Duodenal mucosa (tissue), 2 donors: ENCODE measurements around the gene BRD9.
"Not testable (repeated sequence)": the region's sequence is repeated elsewhere in the genome, so short reads cannot be mapped to it uniquely, and the experiment has no call there.

Experiments
- H3K27ac ChIP-seq: one replicate; pipeline ENCODE4 v1.7.0; 2013; ENCODE audit warnings: low read depth, low read length
- H3K27me3 ChIP-seq, 2 donors: one replicate each; pipeline ENCODE4 v1.7.0; 2013; ENCODE audit warnings: low read length in 2 of 2, control low read depth in 1 of 2; ENCODE audit not compliant: insufficient read depth in 2 of 2, control insufficient read depth in 1 of 2
- H3K36me3 ChIP-seq, 2 donors: one replicate each; pipeline ENCODE4 v1.7.0; 2013; ENCODE audit warnings: low read length in 2 of 2, control low read depth in 1 of 2; ENCODE audit not compliant: insufficient read depth in 2 of 2, control insufficient read depth in 1 of 2
- H3K4me1 ChIP-seq, 2 donors: one replicate each; pipeline ENCODE4 v1.7.0; 2013; ENCODE audit warnings: low read length in 2 of 2, control low read depth in 1 of 2; ENCODE audit not compliant: insufficient read depth in 2 of 2, control insufficient read depth in 1 of 2
- H3K4me3 ChIP-seq, 2 donors: one replicate each; pipeline ENCODE4 v1.7.0; 2013; ENCODE audit warnings: low read length in 2 of 2, low read depth in 1 of 2
- H3K9ac ChIP-seq, 2 donors: one replicate each; pipeline ENCODE4 v1.7.0; 2013; ENCODE audit warnings: low read length in 2 of 2, low read depth in 1 of 2
- H3K9me3 ChIP-seq, 2 donors: one replicate each; pipeline ENCODE4 v1.7.0; 2013; ENCODE audit warnings: low read length in 2 of 2, control low read depth in 1 of 2; ENCODE audit not compliant: control insufficient read depth in 1 of 2

BRD9 gene

GRCh38 chr5:892394-893136 is at the start of gene BRD9, which contains the start of gene TRIP13:
Gene BRD9, minus strand, starts transcription at chr5:892801. Its CDS starts 144 bp downstream, at chr5:892657.
Gene TRIP13, plus strand, starts transcription at chr5:892884. Its CDS starts 115 bp downstream, at chr5:892999.
- Histone ChIP-seq H3K9me3 (no peaks in the 10 kb centered on the region), H3K36me3 (peaks cover 5 to 47% of the 10 kb centered on the region in 2 donors), H3K9ac (peak within 1 kb of the TSS; percentile 65 to 98), H3K27me3 (no peaks in the 10 kb centered on the region), H3K4me1 (peaks cover 22 to 26% of the 10 kb centered on the region in 2 donors), H3K27ac (peak within 1 kb of the TSS; percentile 78), H3K4me3 (peak within 1 kb of the TSS; percentile 91 to 93)

- not testable (repeated sequence) for H3K36me3 ChIP-seq, H3K9me3 ChIP-seq, H3K9ac ChIP-seq, H3K4me1 ChIP-seq, H3K27me3 ChIP-seq, H3K27ac ChIP-seq, H3K4me3 ChIP-seq
These were observed 48.1 kb upstream of the BRD9 start for GRCh38 chr5:940741-941140.

- Histone ChIP-seq H3K9ac (no peak overlapping the region), H3K4me3 (no peak overlapping the region), H3K9me3 (no peaks in the 10 kb centered on the region), H3K27ac (no peak overlapping the region), H3K36me3 (no peaks in the 10 kb centered on the region), H3K4me1 (no peaks in the 10 kb centered on the region), H3K27me3 (peaks cover 0 to 3% of the 10 kb centered on the region in 2 donors)
These were observed 46.8 kb upstream of the BRD9 start for GRCh38 chr5:939368-939767.

GRCh38 chr5:937151-937924 is 44.7 kb upstream of the BRD9 start:
- H3K9ac ChIP-seq = no peak overlapping the region
- H3K27me3 ChIP-seq = peaks cover 0 to 3% of the 10 kb centered on the region in 2 donors
- H3K27ac ChIP-seq = no peak overlapping the region
- H3K9me3 ChIP-seq = no peaks in the 10 kb centered on the region
- H3K4me1 ChIP-seq = no peaks in the 10 kb centered on the region
- H3K36me3 ChIP-seq = no peaks in the 10 kb centered on the region
- H3K4me3 ChIP-seq = no peak overlapping the region

- Histone ChIP-seq H3K27ac (no peak overlapping the region), H3K9me3 (no peaks in the 10 kb centered on the region), H3K9ac (no peak overlapping the region), H3K36me3 (no peaks in the 10 kb centered on the region), H3K4me3 (no peak overlapping the region), H3K4me1 (no peaks in the 10 kb centered on the region), H3K27me3 (peaks cover 0 to 3% of the 10 kb centered on the region in 2 donors)
These were observed 43.8 kb upstream of the BRD9 start for GRCh38 chr5:936149-937144.

- Histone ChIP-seq H3K4me1 (no peaks in the 10 kb centered on the region), H3K27me3 (peaks cover 0 to 3% of the 10 kb centered on the region in 2 donors), H3K9me3 (no peaks in the 10 kb centered on the region), H3K36me3 (no peaks in the 10 kb centered on the region), H3K4me3 (no peak overlapping the region), H3K9ac (no peak overlapping the region), H3K27ac (no peak overlapping the region)
These were observed 43.0 kb upstream of the BRD9 start for GRCh38 chr5:935510-936084.

GRCh38 chr5:934381-934967 is 41.9 kb upstream of the BRD9 start:
- H3K36me3 ChIP-seq, H3K4me3 ChIP-seq, H3K27me3 ChIP-seq, H3K27ac ChIP-seq, H3K9me3 ChIP-seq, H3K4me1 ChIP-seq, H3K9ac ChIP-seq: not testable (repeated sequence)

DNA sequence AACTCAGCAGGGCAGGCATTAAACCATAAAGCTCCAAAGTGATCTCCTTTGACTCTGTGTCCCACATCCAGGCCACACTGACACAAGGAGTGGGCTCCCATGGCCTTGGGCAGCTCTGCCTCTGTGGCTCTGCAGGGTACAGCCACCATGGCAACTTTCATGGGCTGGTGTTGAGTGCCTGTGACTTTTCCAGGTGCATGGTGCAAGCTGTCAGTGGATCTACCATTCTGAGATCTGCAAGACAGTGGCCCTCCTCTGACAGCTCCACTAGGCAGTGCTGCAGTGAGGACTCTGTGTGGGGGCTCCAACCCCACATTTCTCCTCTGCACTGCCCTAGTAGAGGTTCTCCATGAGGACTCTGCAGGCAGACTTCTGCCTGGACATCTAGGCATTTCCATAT is 41.4 kb upstream of the BRD9 start:
- H3K36me3 ChIP-seq, H3K9me3 ChIP-seq, H3K9ac ChIP-seq, H3K27ac ChIP-seq, H3K27me3 ChIP-seq, H3K4me1 ChIP-seq, H3K4me3 ChIP-seq: not testable (repeated sequence)

DNA sequence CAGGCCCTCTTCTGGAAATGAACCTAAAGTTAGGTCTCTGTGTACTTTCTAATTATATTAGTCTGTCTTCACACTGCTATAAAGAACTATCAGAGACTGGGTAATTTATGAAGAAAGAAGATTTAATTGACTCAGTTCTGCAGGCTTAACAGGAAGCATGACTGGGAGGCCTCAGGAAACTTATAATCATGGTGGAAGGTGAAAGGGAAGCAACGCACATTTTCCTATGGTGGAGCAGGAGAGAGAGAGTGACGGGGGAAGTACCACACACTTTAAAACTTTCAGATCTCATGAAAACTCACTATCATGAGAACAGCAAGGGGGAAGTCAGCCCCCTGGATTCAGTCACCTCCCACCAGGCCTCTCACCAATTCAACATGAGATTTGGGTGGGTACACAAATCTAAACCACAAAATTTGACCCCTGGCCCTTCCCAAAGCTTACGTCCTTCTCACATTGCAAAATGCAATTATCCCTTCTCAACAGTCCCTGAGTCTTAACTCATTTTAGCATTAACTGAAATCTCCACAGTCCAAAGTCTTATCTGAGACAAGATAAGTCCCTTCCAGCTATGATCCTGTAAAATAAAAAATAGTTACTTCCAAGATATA is 40.8 kb upstream of the BRD9 start:
- no peak overlapping the region for H3K4me3 ChIP-seq
- H3K36me3 ChIP-seq = no peaks in the 10 kb centered on the region
- H3K9me3 ChIP-seq = no peaks in the 10 kb centered on the region
- H3K27ac ChIP-seq = no peak overlapping the region
- no peaks in the 10 kb centered on the region for H3K27me3 ChIP-seq
- no peak overlapping the region for H3K9ac ChIP-seq
- no peaks in the 10 kb centered on the region for H3K4me1 ChIP-seq
